ENCODE measurements around the gene TMEM63B. TPM values are rescaled to one million over a fixed set of nuclear protein-coding genes. Genes with fewer than 3 reads are reported as not detected.
A peak's percentile ranks its signal among the peaks of the same experiment; 100 is the strongest.

TMEM63B gene
- total RNA-seq, 4 donors from 2014 or later, result 17.0 to 23.4 (median 20.6) TPM

GRCh38 chr6:44082872-44083321 is 44.5 kb upstream of the TMEM63B start:
- ATAC-seq (ENCODE audit: low FRiP score) (no peak), DNase-seq (ENCODE audit: low spot score) (no peak)
- TF ChIP-seq, protein P1, sequence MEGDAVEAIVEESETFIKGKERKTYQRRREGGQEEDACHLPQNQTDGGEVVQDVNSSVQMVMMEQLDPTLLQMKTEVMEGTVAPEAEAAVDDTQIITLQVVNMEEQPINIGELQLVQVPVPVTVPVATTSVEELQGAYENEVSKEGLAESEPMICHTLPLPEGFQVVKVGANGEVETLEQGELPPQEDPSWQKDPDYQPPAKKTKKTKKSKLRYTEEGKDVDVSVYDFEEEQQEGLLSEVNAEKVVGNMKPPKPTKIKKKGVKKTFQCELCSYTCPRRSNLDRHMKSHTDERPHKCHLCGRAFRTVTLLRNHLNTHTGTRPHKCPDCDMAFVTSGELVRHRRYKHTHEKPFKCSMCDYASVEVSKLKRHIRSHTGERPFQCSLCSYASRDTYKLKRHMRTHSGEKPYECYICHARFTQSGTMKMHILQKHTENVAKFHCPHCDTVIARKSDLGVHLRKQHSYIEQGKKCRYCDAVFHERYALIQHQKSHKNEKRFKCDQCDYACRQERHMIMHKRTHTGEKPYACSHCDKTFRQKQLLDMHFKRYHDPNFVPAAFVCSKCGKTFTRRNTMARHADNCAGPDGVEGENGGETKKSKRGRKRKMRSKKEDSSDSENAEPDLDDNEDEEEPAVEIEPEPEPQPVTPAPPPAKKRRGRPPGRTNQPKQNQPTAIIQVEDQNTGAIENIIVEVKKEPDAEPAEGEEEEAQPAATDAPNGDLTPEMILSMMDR (IDR thresholded peaks at IDR 0.05), result no peak

DNA sequence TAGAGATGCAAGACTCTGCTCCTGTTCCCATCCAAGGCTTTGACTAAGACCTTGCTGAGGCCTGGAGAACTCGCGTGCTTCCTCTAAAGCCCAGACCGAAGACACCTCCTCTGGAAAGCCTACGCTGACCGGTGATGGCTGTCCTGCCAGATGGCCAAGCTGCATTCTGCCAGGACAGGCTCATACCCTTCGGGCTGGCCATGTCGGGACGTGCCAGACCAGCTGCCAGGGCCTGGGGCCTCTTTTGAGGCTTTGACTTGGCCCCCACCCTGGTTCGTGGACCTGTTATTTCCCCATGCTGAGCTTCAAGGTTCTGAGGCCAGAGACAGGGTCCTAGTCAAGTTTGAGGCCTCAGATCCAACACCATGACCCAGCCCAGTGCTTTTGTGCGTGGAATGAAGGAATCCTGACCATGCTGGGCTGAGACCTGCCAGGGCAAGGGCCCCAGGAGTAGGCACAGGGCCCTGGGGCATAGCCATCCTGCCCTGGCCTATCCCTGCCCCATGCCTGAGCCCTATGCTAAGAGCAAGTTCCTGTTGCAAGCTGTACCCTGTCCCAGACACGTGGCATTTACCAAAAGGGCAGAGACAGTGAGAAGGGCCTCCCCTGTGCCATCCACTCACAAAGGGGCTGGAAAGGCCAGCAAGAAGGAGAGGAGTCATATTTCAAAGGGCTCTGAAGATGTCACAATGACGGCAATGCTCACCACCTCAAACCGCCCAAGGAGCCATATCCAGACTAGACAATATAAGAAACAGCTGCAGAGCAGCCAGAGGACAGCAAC is 42.9 kb upstream of the TMEM63B start:
- DNase-seq (ENCODE audit: low spot score) (no peak), ATAC-seq (ENCODE audit: low FRiP score) (no peak)
- TF ChIP-seq, protein P1 (IDR thresholded peaks at IDR 0.05), result no peak

DNA sequence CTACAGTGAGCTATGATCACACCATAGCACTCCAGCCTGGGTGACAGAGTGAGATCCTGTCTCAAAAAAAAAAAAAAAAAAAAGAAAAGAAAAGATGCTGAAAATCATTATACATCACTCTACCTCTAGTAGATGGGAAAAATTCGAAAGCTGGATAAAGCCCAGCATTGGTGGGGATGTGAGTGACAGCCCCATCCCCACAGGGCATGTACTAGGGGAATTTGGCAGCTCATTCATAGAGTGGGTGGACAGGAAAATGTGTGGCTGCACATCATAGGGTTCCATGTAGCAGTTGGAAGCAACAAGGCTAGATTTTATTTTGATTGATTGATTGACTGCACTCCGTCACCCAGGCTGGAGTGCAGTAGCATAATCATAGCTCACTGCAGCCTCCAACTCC is 42.1 kb upstream of the TMEM63B start:
- DNase-seq (ENCODE audit: low spot score) (no peak), ATAC-seq (ENCODE audit: low FRiP score) (no peak)
- TF ChIP-seq, protein P1 (IDR thresholded peaks at IDR 0.05), result no peak

DNA sequence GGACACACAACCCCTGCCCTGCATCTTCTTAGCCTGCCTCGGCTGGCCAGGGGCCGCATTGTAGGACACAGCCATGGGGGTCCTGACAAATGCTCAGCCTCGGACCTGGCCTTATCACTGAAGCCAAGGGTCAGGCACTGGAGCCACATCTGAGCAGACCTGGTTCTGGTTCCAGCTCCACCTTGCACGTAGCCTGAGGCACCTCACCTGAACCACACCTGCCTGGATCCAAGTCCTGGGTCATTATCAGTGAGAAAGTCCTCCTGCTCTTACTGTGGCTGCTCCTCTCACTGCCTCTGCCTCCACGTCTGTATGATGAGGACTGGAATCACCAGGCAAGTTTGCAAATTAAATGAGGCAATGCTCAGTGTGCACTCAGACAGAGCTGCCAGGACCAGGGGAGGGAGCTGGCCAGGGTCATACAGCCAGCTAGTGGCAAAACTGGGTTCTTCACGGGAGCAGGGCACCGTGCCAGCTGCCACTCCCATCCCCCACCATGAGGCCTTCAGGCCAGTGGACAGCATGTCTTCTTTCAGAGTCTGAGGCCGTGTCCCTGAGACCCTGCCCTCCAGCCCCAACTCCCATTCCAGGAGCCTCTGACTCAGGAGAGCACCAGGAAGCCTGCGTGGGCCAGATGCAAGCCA is 40.3 kb upstream of the TMEM63B start:
- DNase-seq (ENCODE audit: low spot score) (no peak), ATAC-seq (ENCODE audit: low FRiP score) (peak; percentile 17)
- TF ChIP-seq, protein P1 (IDR thresholded peaks at IDR 0.05), result no peak

DNA sequence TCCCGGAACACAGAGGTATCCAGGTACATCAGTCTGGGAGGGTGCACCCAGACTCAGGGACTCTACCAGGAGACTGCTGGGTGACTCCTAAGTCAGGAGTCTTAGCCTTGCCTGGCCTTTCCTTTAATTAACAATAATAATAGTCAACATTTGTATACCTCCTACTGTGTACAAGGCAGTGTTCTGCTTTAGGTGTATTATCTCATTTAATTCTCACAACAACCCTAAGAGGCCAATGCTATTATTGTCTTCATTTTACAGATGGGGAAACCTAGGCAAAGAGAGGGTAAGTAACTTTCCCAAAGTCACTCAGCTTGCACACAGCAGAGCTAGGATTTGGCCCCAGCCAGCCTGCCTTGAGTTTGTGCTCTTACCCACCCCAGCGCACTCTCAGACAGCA is 39.7 kb upstream of the TMEM63B start:
- ATAC-seq (ENCODE audit: low FRiP score), result no peak
- no peak for DNase-seq (ENCODE audit: low spot score)
- TF ChIP-seq, protein P1 (IDR thresholded peaks at IDR 0.05), result no peak

GRCh38 chr6:44088827-44089590 is 38.3 kb upstream of the TMEM63B start:
- no peak for ATAC-seq (ENCODE audit: low FRiP score)
- TF ChIP-seq, protein P1 (IDR thresholded peaks at IDR 0.05), result no peak
- DNase-seq (ENCODE audit: low spot score), result no peak
